DMS79 (cell line): ENCODE results near the gene IFNAR1.
"Not testable (repeated sequence)": the region's sequence is repeated elsewhere in the genome, so short reads cannot be mapped to it uniquely, and the experiment has no call there.

Experiments used
- DNase-seq: peaks from one replicate; lab custom pipeline; 2025; lab: John Stamatoyannopoulos, UW

IFNAR1 gene

DNA sequence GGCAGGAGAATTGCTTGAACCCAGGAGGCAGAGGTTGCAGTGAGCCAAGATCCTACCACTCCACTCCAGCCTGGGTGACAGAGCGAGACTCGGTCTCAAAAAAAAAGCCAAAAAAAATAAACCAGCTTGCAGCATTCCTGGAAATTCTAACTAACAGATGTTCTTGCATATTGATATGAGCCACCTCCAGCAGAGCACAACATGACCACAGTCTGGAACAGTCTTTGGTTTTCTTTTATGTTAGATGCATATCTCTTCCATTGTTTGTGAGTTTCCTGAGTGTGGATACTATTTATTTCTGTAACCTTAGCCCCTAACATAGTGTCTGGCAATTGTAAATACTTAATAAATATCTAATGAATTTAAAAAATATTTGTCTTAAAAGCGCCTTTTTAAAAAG lies 23.9 kb downstream of the IFNAR1 start:
- no peak for DNase-seq

DNA sequence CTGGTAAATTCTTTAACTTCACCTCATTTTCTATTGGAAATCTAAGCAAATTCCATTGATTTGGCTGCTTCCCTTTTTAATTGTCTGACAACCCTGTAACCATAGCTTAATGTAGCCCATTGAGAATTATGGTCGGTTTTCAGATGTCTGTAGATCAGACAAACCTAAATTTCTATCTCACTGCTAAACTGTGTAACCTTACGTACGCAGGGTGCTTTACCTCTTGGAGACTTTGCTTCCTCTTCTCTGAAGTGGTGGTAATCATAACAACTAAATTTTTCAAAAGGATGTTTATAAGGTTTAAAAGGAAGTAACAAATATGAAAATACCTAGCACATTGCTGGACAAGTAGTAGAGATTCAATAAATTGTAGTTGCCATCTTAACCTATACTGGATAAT lies 25.9 kb downstream of the IFNAR1 start:
- DNase-seq: no peak

DNA sequence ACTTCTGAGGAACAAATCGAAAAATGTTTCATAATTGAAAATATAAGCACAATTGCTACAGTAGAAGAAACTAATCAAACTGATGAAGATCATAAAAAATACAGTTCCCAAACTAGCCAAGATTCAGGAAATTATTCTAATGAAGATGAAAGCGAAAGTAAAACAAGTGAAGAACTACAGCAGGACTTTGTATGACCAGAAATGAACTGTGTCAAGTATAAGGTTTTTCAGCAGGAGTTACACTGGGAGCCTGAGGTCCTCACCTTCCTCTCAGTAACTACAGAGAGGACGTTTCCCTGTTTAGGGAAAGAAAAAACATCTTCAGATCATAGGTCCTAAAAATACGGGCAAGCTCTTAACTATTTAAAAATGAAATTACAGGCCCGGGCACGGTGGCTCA lies 30.6 kb downstream of the IFNAR1 start:
- no peak for DNase-seq

DNA sequence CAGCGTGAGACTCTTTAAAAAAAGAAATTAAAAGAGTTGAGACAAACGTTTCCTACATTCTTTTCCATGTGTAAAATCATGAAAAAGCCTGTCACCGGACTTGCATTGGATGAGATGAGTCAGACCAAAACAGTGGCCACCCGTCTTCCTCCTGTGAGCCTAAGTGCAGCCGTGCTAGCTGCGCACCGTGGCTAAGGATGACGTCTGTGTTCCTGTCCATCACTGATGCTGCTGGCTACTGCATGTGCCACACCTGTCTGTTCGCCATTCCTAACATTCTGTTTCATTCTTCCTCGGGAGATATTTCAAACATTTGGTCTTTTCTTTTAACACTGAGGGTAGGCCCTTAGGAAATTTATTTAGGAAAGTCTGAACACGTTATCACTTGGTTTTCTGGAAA lies 31.2 kb downstream of the IFNAR1 start:
- DNase-seq: no peak

DNA sequence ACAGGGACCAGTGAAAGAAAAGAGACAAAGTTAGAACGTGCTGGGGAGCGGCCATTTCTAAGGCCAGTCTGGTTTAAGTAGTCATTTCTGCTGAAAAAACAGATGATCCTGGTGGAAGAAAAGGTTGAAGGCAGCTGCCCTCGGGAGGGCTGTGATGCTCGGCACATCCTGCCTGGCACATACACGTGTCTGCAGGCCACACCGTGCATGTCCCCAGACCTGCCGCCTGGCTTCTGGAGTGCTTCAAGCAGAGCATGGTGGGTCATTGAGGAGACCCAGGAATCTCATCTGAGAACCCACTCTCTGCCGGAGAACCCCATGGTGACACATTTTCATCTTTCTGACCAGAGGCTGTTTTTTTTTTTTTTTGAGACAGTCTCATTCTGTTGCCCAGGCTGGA lies 32.4 kb downstream of the IFNAR1 start:
- no peak for DNase-seq

DNA sequence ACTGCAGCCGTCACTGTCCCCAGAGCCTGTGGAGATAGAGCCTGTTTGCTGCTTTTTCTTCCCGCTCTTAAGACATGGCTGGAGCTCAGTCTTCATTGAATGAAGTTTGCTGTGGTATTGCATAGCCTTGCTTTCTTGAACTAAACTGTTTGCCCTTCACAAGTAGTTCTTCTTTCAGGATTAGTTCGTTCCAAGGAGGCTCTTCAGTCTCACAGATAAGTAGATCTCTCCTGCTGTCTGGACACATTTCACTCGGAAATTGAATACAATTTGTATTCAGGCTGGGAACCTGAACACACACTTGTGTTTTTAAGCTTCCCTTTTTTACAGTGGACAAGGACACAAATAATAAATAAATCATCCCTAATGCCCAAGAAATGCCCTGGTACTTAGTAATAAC lies 34.7 kb downstream of the IFNAR1 start:
- no peak for DNase-seq

DNA sequence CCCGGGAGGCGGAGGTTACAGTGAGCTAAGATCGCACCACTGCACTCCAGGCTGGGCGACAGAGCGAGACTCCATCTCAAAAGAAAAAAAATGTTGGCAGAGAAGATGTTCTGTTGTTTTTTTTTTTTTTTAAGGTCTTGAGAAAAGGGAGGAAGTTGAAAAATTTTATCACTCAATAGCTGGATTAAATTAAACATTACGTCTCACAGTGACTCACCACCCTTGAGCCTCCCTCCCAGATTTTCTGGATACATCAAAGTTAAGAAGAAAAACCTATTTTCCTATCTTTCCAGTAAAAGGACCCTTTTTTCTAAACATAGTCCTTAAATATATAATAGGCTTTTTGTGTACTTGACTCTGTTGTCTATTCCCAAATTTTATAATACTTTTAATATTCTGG lies 35.5 kb downstream of the IFNAR1 start:
- DNase-seq: no peak

DNA sequence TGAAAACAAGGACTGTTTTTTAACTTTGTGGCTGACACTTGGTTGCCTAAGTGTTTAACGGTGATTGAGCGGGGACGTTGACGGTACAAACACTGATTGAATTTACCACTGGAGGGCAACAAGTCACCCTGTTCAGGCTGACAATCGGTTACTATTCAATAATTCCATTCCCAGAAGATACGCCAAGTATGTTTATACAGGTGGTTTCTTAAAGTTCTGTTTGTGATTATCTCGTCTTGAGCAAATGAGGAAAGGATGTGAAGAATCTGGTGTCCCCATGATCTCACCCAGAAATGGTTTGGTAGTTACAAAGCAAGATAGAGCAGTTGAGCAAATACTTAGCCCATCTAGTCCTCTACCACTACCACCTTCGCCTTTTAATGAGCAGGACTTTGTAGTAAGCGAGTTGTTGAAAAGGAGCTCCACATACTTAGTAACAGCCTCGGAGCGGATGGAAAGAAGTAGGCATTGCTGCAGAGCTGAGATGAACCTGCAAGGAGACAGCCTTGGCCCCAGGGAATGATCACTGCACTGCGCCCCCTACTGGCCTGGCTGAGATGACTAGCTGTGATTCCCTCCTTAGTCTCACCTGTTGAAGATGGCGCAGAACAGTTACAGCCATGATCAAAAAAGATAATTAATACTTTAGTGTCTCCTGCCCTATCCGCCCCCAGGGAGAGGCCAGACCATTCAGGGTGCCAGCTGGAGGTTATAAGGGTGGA lies 36.3 kb downstream of the IFNAR1 start:
- peak; percentile 21 for DNase-seq

DNA sequence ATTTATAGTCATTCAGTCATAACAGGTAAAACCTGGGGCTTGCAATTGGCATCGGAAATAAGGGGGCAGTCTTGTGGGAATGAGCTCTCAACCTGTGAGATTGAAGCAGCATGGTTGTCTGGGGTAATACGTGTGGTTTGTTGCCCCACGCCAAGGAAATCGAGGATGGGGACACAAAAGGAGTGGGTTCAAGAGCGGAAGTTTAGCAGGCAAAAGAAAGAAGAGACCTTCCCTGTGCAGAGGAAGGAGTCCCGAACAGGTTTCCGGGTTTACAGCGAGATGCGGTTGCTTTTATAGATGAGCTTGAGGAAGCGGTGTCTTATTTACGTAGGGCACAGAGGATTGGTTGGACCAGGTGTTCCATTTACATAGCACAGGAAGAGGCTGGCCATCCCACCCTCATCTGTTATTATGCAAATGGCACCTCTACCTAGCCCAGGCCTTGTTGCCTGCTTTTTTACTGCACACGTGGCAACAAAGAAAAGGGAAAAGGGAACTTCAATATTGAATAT lies 37.3 kb downstream of the IFNAR1 start:
- DNase-seq: no peak

DNA sequence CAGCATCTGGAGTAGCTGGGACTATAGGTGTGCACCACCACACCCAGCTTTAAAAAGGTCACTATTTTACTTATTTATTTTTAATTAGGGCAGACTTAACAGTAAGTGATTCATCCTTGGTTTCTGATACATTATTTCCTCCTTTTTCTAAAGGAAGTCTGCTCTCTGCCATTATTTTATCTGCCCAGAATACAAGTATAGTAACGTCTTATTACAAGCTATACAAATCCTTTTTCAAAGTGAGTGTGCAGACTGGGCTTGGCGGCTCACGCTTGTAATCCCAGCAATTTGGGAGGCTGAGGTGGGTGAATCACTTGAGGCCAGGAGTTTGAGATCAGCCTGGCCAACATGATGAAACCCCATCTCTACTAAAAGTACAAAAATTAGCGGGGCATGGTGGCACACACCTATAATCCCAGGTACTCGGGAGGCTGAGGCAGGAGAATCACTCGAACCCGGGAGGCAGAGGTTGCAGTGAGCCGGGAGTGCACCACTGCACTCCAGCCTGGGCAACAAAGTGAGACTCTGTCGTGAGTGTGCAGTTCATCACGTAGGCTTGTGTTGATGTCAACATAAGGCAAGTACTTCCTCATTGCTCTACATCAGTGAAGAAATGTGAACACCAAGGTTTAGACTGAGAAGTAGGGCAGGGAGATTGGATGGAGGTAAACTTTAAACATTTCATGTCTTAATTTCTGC lies 39.3 kb downstream of the IFNAR1 start:
- not testable (repeated sequence) for DNase-seq

DNA sequence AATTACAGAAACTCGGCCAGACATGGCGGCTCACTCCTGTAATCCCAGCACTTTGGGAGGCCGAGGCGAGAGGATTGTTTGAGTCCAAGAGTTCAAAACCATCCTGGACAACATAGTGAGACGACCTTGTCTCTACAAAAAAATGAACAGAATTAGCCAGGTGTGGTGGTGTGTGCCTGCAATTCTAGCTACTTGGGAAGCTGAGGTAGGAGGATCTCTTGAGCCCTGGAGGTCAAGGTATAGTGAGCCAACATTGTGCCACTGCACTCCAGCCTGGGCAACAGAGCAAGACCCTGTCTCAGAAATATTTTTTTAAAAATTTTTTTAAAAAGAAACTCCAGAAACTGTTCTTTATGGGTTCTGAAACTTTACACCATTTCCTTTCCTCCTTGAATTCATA lies 40.1 kb downstream of the IFNAR1 start:
- no peak for DNase-seq

DNA sequence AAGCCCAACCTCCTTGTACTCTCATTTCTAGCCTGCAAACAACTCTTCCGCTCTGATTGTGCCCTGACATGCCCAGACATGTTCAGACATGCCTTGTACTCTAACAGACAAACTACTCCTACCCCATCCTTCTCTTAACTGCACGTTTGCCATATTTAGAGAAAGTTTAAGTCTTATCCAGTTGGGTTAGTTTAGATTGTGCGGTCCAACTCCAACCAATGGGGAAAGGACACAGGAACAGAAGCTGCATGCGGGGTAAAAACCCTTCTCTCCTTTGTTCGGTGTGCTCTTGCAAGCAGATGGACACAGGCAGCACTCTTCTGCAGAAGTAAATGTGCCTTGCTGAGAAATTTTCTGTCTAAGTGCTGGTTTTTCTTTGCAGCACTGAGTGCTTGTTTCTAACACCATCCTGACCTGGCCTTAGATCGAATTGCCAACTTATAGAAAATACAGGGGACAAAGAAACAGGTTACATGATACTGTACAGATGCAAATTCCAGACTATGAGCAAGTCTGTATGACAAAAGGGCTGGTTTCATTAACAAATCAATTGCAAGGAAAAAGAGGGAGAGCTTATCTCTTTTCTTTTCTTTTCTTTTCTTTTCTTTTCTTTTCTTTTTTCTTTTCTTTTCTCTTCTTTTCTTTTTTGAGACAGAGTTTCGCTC lies 42.7 kb downstream of the IFNAR1 start:
- no peak for DNase-seq

DNA sequence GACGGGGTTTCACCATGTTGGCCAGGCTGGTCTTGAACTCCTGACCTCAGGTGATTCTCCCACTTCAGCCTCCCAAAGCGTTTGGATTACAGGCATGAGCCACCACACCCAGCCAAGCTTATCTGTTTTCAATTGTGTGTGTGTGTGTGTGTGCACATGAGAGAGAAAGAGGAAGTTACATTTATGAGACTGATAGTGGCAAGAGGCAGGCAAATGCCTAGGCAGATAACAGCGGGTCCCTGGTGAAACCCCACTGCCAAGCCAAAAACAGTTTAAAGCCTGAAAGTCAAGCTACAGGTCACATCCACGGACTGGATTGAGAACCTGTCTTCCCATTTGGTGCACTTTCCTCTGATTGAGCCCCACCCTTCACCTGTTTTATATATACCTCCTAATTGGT lies 43.4 kb downstream of the IFNAR1 start:
- no peak for DNase-seq

DNA sequence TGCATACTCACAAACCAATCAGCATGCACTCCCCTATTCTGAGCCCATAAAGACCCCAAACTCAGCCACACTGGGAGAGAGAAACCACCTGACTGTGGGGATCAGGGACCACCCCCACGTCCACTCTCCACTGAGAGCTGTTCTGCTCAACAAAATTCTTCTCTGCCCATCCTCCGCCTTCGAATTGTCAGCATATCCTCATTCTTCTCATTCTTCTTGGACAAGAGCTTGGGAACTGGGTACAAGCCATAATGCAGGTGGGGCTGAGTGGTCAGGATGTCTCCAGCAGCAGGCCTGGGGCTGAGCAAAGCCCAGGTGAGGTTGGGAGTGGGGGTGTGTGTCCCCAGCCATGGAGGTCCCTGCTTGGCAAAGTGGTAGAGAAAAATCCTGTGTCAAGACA lies 43.8 kb downstream of the IFNAR1 start:
- no peak for DNase-seq

DNA sequence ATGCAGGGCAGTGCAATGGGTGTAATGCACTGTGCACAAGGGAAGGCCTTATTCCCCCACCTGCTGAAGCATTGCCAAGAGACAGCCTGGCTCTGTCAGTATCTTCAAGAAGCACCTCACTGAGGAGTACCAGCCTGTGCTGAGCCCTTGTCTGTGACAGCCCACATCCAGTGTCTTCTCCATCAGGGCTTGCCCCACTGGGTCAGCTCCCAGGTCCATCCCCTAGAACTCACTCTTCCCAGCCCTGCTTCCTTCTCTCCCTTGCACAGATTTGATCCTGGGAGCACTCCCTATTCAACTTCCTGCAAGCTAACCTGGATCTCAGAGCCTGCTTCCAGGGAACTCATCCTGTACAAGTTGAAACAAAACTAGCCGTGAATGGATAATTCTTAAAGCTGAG lies 44.8 kb downstream of the IFNAR1 start:
- no peak for DNase-seq

DNA sequence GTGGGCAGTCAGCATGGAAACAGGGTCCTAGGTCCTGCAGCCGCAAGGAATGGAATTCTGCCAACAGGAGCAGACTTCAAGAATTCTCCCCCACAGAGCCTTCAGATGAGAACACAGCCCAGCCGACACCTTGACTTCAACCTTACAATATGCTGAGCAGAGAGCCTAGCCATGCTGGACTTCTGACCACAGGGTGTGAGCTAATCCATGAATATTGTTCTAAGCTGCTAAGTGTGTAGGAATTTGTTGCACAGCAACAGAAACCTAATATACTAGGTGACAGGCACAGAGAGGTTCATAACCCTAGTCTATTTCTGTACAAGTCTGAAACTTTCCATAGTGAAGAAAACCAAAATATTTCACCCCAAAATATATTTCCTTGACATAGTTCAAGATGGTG lies 45.5 kb downstream of the IFNAR1 start:
- DNase-seq: no peak

DNA sequence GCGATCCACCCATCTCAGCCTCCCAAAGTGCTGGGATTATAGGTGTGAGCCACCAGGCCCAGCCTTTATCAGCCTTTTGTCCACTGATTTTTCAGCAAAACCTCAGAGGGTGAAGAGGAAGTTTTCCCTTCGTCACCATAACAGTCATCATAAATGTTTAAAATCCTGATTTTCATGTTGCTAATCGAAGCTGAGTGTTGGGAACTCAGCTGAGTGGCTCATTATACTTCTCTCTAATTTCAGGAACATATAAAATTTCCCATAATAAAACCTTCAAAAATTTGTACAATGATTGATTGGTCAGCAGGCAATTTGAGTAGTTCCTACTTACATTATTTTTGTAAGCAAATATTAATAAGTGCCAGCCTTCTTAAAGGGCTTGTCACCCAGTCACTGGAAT lies 46.6 kb downstream of the IFNAR1 start:
- no peak for DNase-seq

DNA sequence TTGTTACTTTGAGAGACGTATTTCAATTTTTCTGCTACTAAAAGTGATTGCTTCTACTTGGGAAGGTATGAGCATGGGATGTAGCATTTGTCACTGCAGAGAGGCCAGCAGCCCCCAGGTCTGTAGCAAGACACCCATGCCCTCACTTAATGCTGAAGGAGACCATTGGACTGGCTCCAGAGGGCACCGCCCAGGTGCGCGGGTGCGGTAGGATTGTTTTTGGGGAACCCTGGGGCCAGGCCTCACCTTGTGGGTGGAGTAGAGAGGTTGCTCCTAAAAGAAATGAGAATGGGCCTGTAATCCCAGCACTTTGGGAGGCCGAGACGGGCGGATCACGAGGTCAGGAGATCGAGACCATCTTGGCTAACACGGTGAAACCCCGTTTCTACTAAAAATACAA lies 47.8 kb downstream of the IFNAR1 start:
- DNase-seq: no peak

DNA sequence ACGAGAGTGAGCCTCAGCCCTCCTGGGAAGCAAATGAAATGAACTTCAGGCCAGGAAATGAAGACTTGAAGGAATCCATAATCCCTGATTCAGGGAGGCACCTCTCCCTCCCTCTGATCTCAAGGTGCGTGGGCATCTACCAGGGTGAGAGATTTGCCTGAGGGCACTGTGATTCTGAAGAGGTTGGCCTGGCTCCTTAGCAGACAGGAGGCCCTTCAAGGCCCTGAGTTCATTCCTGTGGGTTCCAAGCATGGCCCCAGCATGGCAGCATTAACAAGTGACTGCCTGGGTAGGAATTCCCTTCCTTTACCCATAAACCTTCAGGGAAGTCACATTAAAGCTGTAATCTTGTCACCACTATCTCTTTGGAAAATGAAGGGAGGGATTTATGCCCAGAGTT lies 48.7 kb downstream of the IFNAR1 start:
- DNase-seq: no peak

DNA sequence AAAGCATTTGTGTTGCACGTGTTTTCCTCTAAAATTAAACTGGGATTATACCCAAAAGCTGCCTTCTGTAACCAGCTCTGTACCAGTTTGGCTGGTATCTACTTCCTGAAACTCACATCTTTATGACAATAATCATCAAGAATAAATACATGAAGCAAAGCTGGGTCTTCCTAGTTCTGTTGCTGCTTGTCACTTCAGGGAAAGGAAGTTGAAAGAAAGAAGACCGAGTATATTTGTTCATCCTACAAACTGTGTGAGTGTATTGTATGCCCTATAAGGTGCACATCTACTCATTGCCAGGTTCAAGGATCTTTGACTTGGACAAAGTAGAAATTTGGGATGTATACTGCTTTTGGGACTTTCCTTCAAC lies 49.3 kb downstream of the IFNAR1 start:
- no peak for DNase-seq

DNA sequence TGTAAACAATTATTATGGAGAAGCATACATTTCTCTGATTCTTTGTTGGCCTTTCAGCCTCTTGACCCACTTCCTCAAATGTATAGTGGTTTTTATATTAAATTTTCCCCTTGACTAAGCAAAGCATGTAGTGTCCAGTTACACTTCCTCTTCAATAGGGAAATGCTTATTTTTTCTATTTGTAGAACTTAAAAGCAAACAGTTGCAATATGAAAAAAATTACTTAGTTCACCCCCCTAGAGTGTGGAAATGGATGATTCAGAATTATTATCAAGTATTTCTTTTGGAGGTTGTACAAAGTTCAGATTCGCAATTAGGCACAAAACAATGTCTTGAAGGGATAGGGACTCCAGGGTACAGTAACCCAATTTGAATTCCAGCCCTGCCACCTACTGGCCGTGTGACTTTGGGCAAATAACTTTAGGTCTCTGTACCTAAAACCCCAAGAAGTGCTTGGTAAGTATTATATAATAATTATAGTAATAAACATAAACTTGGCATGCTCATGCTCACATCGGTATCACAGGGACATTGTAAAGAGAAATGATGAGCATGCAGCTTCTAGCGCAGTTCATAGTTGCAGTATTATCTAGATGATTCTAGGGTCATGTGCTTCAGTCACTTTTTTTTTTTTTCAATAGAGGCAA lies 49.8 kb downstream of the IFNAR1 start:
- no peak for DNase-seq

DNA sequence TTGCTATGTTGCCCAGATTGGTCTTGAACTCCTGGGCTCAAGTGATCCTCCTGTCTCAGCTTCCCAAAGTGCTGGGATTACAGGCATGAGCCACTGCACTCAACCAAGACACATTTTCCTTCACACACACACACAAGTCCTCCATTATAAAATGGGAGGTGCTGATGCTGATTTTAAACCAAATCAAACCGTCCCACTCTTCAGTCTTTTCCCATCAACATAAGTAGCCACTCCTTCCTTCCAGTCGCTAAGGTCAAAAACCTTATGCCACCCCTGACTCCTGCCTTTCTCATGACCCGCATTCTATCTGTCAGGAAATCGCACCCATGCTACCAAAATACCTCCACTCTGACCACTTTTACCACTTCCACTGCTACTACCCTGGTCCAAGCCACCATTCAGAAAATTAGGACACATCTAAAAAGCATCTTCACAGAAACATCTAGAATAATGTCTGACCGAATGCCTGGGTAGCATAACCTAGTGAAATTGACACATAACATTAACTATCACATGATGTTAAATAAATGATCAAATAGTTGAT lies 50.4 kb downstream of the IFNAR1 start:
- no peak for DNase-seq
